SHP77 treated with DMSO at 0.1 percent for 48 hours (cell line): ENCODE results near the gene NPHS1.
"Not testable (repeated sequence)": the region's sequence is repeated elsewhere in the genome, so short reads cannot be mapped to it uniquely, and the experiment has no call there.

Experiments
- DNase-seq: peaks from one replicate; lab custom pipeline; 2025; lab: John Stamatoyannopoulos, UW

Gene NPHS1

DNA sequence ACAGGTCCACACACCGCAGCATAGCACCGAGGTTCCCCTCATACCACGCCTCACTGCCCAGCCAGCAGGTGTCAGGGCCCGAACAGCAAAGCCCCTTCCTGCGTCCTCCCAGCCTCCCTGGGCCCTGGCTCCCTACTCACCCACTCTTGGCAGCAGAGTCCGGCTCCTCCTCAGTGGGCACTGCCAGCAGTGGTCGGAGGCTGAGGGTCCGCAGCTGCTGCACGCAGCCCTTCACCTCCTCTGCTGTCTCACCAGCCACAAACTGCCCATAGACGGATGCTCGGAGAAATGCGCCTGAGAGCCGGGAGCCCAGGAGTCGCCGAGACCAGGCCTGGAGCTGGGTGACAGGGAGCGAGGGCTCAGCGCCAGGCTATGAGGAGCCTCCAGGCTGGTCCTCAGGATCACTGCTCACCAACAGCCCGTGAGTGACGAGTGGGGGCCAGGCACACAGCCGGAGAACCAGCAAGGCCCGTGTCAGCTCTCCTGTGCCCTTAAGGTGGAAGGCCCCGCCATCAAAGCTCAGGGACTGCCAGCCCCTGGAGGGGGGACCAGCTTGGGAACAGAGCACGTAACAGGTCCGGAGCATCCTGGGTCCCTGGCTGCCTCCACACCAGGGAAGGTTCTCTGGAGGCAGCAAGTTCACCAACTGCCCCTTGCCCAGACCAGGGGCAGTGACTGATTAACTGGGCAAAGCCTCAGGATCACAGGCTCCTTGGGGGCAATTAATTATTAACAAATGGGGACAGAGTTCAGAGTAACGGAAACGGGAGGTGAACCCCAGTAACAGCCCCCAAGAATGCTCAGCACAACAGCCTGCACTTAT, 39.9 kb downstream of the NPHS1 start, which contains the start of gene PRODH2:
Gene PRODH2, minus strand, starts transcription at position 626 of the 823 bp plus-strand sequence. Its CDS starts 40 bp downstream, at position 586.
- DNase-seq: no peak

DNA sequence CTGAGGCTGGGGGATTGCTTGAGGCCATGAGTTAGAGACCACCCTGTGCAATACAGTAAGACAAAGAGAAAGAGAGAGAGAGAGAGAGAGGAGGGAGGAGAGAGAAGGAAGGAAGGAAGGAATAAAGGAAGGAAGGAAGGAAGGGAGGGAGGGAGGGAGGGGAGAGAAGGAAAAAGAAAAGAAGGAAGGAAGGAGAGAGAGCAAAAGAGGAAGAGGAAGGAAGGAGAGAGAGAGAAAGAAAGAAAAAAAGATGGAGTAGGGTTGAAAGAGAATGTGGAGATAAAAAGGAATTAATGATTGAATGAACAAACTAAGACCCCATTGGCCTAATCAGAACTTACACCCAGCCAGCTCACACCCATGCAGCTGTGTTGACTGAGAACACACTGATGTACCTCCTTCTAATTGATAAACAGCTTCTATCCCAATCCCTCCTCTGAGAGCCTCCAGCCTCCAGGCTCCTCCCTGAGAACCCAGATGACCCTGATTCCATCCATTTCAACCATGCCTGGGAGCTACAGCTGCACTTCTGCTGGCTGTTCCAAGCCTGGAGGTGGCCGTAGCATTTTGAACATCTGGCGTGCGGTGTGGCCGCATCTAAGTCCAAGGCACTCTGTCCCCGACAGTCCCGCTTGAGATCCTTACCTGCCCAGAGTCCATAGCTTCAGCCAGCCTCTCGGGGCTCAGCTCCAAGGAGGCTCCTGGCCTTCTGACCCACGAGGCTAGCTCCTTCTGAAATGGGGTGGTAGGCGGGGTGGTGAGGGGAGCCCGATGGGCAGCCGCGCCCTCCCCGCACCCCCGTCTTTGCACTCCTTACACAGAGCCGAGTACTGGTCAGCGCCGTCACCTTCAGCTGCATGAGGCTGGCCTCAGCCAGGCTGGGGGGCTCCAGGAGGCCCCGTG, 40.7 kb downstream of the NPHS1 start:
- no peak for DNase-seq

- DNase-seq: no peak
Observed at GRCh38 chr19:35807633-35808032, 44.7 kb downstream of the NPHS1 start.

- no peak for DNase-seq
Observed at GRCh38 chr19:35806597-35806996, 45.7 kb downstream of the NPHS1 start.

- peak; percentile 48 for DNase-seq
Observed at GRCh38 chr19:35805526-35806102, 46.7 kb downstream of the NPHS1 start.

- no peak for DNase-seq
Observed at GRCh38 chr19:35801828-35802227, 50.5 kb downstream of the NPHS1 start.

GRCh38 chr19:35797663-35798062, 54.6 kb downstream of the NPHS1 start:
- no peak for DNase-seq

- no peak for DNase-seq
Observed at GRCh38 chr19:35796645-35797542, 55.4 kb downstream of the NPHS1 start.

- not testable (repeated sequence) for DNase-seq
Observed at GRCh38 chr19:35795564-35795963, 56.7 kb downstream of the NPHS1 start.

- no peak for DNase-seq
Observed at GRCh38 chr19:35793381-35794165, 58.7 kb downstream of the NPHS1 start.

GRCh38 chr19:35792888-35793287, 59.4 kb downstream of the NPHS1 start:
- no peak for DNase-seq

GRCh38 chr19:35792312-35792711, 60.0 kb downstream of the NPHS1 start:
- no peak for DNase-seq

GRCh38 chr19:35791814-35792279, 60.5 kb downstream of the NPHS1 start:
- DNase-seq: no peak

DNA sequence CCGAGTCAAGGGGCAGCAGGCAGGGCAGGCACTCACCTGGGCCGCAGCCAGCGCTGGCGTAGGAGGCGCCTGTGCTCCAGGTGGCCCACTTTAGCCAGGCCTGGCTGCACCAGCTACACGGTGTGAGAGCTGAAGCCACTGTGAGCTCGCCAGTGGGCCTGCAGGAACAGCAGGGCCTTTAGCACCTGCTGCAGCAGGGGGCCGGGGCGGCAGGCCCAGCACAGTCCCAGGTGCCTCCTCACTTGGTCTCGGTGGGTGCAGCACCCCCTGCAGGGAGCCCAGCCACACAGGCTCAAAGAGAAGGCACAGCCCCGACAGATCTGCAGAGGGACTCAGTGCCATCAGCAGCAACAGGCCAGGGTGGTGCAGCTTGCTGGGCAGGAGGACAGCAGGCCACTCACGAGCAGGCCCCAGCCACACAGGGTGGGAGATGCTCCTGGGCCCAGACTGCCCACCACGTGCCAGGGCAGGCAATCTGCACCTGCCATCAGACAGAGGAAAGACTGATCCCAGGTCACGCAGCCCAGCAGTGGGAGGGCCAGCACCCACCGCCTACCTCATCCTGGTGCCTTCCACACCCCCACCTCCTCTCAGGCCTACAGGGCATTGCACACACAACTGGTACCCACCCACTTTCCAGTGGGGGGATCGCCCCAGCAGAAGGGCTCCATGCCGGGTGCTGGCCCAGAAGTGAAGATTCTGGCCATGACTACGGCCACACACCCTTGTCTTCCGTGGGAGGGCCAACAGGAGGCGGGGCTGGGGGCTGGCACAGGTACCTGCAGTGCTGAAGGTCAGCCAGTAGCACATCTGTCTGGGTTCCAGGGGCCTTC, 61.1 kb downstream of the NPHS1 start:
- peak; percentile 25 for DNase-seq

- DNase-seq: no peak
Observed at GRCh38 chr19:35789978-35790944, 62.0 kb downstream of the NPHS1 start.

DNA sequence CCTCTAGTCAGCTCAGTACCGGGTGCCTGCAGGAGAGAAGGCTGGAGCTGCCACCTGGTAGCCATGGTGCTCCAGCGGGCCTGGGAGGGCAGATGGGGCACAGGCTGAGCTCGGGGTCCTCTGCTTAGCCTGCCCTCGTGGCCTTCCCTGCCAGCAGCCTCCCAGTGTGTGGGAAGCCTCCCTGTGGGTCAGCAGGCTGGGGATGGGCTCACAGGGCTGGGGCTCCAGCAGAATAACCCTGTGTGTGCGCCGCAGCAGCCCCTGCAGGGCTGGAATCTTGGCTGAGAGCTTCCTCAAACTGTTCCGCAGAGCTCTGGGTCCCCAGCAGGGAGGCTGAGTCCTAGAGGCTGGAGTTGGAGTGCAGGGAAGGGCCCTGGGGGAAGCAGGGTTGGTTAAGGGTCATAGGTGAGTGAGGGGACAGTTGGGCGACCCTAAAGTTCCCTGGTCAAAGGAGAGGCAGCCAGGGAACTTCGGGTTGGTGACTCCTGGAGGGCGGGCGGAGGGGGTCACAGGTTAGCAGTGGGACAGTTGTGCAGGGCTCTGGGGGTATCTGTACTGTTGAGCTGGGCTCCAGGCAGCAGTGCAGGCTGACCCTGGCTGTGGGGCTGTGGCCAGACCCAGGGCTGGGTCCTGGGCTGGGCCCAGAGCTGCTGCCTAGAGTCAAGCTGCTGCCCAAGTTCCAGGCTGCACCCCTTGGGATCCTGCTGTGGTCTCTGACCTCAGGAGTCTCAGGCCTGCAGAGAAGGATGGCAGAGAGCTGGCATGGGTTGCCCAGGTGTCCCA, 62.9 kb downstream of the NPHS1 start:
- no peak for DNase-seq

DNA sequence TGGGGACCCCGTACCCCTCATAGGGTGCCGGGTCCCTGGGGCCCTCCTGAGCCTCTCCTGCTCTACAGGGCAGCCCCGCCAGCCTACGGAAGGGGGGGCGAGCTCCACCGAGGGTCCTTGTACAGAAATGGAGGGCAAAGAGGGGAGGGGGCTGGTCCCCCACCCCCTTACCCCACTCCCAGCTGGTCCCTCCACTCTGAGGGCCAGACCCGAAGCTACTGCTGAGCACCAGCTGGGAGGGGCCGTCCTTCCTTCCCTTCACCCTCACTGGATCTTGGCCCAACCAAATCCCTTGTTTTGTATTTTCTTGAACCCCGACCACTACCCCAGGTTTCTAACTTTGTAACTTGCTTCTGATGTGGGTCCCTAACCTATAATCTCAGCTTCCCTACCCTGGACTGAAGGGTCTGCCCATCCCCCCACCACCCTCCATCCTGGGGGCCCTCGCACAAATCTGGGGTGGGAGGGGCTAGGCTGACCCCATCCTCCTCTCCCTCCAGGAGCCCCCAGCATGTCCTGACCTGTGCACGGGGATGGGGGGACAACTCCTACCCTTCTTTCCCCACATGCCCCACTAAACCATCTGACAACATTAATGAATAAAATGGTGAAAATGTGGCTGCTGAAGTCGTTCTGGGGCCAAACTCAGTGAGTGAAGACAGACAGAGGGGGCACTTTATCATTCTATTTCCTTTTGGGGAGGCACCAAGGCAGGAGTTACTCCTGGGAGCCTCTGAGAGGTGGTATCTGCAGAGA, 63.9 kb downstream of the NPHS1 start:
- no peak for DNase-seq
